Ascending aorta (tissue), 2 donors: Measurements from ENCODE around the gene KCNIP4. TPM values are rescaled to one million over a fixed set of nuclear protein-coding genes. Genes with fewer than 3 reads are reported as not detected.

Experiments used
- DNase-seq, 2 donors: peaks; one replicate each; pipeline ENCODE4 v3.0.0-alpha.2; 2019; ENCODE audit warnings: low spot score in 2 of 2
- H3K27ac ChIP-seq, 2 donors: fragments of 200-600 bp; sonication (generic); one replicate each; pipeline ENCODE4 v1.5.1; 2016 to 2017; ENCODE audit warnings: mild to moderate bottlenecking in 1 of 2
- H3K27me3 ChIP-seq: fragments of 200-600 bp; sonication (generic); one replicate; pipeline ENCODE4 v1.5.1; 2017
- H3K36me3 ChIP-seq, 2 donors: fragments of 200-600 bp; sonication (generic); one replicate each; pipeline ENCODE4 v1.5.1; 2016
- H3K4me1 ChIP-seq, 2 donors: fragments of 200-600 bp; sonication (generic); one replicate each; pipeline ENCODE4 v1.5.1; 2016 to 2017; ENCODE audit warnings: mild to moderate bottlenecking in 1 of 2
- H3K4me3 ChIP-seq, 2 donors: fragments of 200-600 bp; sonication (generic); one replicate each; pipeline ENCODE4 v1.5.1; 2016 to 2017; ENCODE audit warnings: mild to moderate bottlenecking in 1 of 2
- H3K9me3 ChIP-seq, 2 donors: fragments of 200-600 bp; sonication (generic); one replicate each; pipeline ENCODE4 v1.5.1; 2016
- CTCF ChIP-seq, 3 experiments: fragments of 200-600 bp in 2 of 3; fragments of 450-650 bp in 1 of 3; sonication (generic) in 2 of 3; IDR thresholded peaks; one replicate each; pipeline ENCODE4 v1.5.1; 2016 to 2019; ENCODE audit warnings: antibody characterized with exemption in 3 of 3, mild to moderate bottlenecking in 1 of 3, moderate library complexity in 1 of 3
- intact Hi-C: fragments of 100-400 bp; cut with DNase I; formaldehyde crosslinking; loops from one replicate; pipeline ENCODE4 v1.15.1; 2023
- total RNA-seq: library from RNA; depleted of rRNA; stranded (reverse); fragments of >200 nt; gene quantifications from one replicate; pipeline ENCODE4 v1.1.0, GENCODE V29; 2016

KCNIP4 gene
- total RNA-seq, 1 donor from 2014 or later = not detected

GRCh38 chr4:21203416-21203815, 745.2 kb downstream of the KCNIP4 start:
- H3K4me3 ChIP-seq = no peak overlapping the region
- H3K9me3 ChIP-seq = no peaks in the 10 kb centered on the region
- TF ChIP-seq CTCF (IDR thresholded peaks at IDR 0.05) = no peak
- no peaks in the 10 kb centered on the region for H3K27me3 ChIP-seq
- no peak for DNase-seq
- H3K4me1 ChIP-seq = no peaks in the 10 kb centered on the region
- no peaks in the 10 kb centered on the region for H3K36me3 ChIP-seq
- H3K27ac ChIP-seq = no peak overlapping the region
- intact Hi-C loops = no loop called here

GRCh38 chr4:21202959-21203358, 745.6 kb downstream of the KCNIP4 start:
- no peaks in the 10 kb centered on the region for H3K27me3 ChIP-seq
- no peaks in the 10 kb centered on the region for H3K36me3 ChIP-seq
- H3K27ac ChIP-seq = no peak overlapping the region
- no peak for TF ChIP-seq CTCF (IDR thresholded peaks at IDR 0.05)
- H3K4me1 ChIP-seq = no peaks in the 10 kb centered on the region
- DNase-seq = no peak
- no peak overlapping the region for H3K4me3 ChIP-seq
- intact Hi-C loops = no loop called here
- no peaks in the 10 kb centered on the region for H3K9me3 ChIP-seq

- H3K27ac ChIP-seq = no peak overlapping the region
- H3K4me1 ChIP-seq = no peaks in the 10 kb centered on the region
- H3K27me3 ChIP-seq = no peaks in the 10 kb centered on the region
- intact Hi-C loops = no loop called here
- H3K36me3 ChIP-seq = no peaks in the 10 kb centered on the region
- DNase-seq = no peak
- no peak overlapping the region for H3K4me3 ChIP-seq
- TF ChIP-seq CTCF (IDR thresholded peaks at IDR 0.05) = no peak
- no peaks in the 10 kb centered on the region for H3K9me3 ChIP-seq
Measured at GRCh38 chr4:21198683-21199082, 749.9 kb downstream of the KCNIP4 start.

- TF ChIP-seq CTCF (IDR thresholded peaks at IDR 0.05) = no peak
- intact Hi-C loops = no loop called here
- no peaks in the 10 kb centered on the region for H3K4me1 ChIP-seq
- DNase-seq = no peak
- no peak overlapping the region for H3K27ac ChIP-seq
- no peaks in the 10 kb centered on the region for H3K36me3 ChIP-seq
- no peaks in the 10 kb centered on the region for H3K9me3 ChIP-seq
- no peak overlapping the region for H3K4me3 ChIP-seq
- no peaks in the 10 kb centered on the region for H3K27me3 ChIP-seq
Measured at GRCh38 chr4:21195682-21196081, 752.9 kb downstream of the KCNIP4 start.

- DNase-seq = no peak
- Histone ChIP-seq H3K27ac (no peak overlapping the region), H3K9me3 (no peaks in the 10 kb centered on the region), H3K27me3 (no peaks in the 10 kb centered on the region), H3K4me3 (no peak overlapping the region), H3K4me1 (no peaks in the 10 kb centered on the region), H3K36me3 (no peaks in the 10 kb centered on the region)
- TF ChIP-seq CTCF (IDR thresholded peaks at IDR 0.05) = no peak
- intact Hi-C loops = no loop called here
Measured at GRCh38 chr4:21192367-21192766, 756.2 kb downstream of the KCNIP4 start.

- H3K27me3 ChIP-seq = no peaks in the 10 kb centered on the region
- intact Hi-C loops = no loop called here
Measured at GRCh38 chr4:21191317-21191716, 757.3 kb downstream of the KCNIP4 start.

More at GRCh38 chr4:21191317-21191716, 757.3 kb downstream of the KCNIP4 start:
- H3K4me1 ChIP-seq = no peaks in the 10 kb centered on the region
- no peak overlapping the region for H3K4me3 ChIP-seq
- DNase-seq = no peak
- H3K36me3 ChIP-seq = no peaks in the 10 kb centered on the region
- no peak overlapping the region for H3K27ac ChIP-seq
- H3K9me3 ChIP-seq = no peaks in the 10 kb centered on the region
- no peak for TF ChIP-seq CTCF (IDR thresholded peaks at IDR 0.05)
